Testis (tissue), 2 donors: ENCODE measurements around the gene CR1L.

Source experiments
- POLR2A ChIP-seq: fragments of 450-650 bp; IDR thresholded peaks from one replicate; pipeline ENCODE4 v1.6.1; 2017; ENCODE audit warnings: antibody characterized with exemption, mild to moderate bottlenecking, moderate library complexity
- TF ChIP-seq, protein P1 (sequence below), 3 experiments: fragments of 450-650 bp in 2 of 3; fragments of 200-600 bp in 1 of 3; sonication (generic) in 1 of 3; IDR thresholded peaks; one replicate each; pipeline ENCODE4 v1.5.1; 2016 to 2019; ENCODE audit warnings: antibody characterized with exemption in 3 of 3, mild to moderate bottlenecking in 2 of 3, moderate library complexity in 1 of 3

GRCh38 chr1:207633226-207633625 lies 11.7 kb upstream of the CR1L start:
- TF ChIP-seq, protein P1, sequence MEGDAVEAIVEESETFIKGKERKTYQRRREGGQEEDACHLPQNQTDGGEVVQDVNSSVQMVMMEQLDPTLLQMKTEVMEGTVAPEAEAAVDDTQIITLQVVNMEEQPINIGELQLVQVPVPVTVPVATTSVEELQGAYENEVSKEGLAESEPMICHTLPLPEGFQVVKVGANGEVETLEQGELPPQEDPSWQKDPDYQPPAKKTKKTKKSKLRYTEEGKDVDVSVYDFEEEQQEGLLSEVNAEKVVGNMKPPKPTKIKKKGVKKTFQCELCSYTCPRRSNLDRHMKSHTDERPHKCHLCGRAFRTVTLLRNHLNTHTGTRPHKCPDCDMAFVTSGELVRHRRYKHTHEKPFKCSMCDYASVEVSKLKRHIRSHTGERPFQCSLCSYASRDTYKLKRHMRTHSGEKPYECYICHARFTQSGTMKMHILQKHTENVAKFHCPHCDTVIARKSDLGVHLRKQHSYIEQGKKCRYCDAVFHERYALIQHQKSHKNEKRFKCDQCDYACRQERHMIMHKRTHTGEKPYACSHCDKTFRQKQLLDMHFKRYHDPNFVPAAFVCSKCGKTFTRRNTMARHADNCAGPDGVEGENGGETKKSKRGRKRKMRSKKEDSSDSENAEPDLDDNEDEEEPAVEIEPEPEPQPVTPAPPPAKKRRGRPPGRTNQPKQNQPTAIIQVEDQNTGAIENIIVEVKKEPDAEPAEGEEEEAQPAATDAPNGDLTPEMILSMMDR (IDR thresholded peaks at IDR 0.05) = no peak
- no peak for TF ChIP-seq POLR2A
